HEK293 (cell line): ENCODE data around the gene AKR1B15.
A peak's percentile ranks its signal among the peaks of the same experiment; 100 is the strongest.

Source experiments
- BCL11B ChIP-seq: fragments of 450-650 bp; formaldehyde crosslinking; IDR thresholded peaks from 2 replicates; pipeline ENCODE4 v1.5.1; 2016; ENCODE audit warnings: low read depth, missing biosample characterization, missing genetic modification characterization
- ZFP41 ChIP-seq: fragments of 450-650 bp; formaldehyde crosslinking; IDR thresholded peaks from 2 replicates; pipeline ENCODE4 v1.5.1; 2016; ENCODE audit warnings: missing biosample characterization, missing genetic modification characterization, borderline replicate concordance
- ZNF155 ChIP-seq: fragments of 450-650 bp; formaldehyde crosslinking; IDR thresholded peaks from 2 replicates; pipeline ENCODE4 v1.5.1; 2016; ENCODE audit warnings: missing biosample characterization, missing genetic modification characterization
- ZNF157 ChIP-seq: fragments of 450-650 bp; formaldehyde crosslinking; IDR thresholded peaks from 2 replicates; pipeline ENCODE4 v1.5.1; 2016; ENCODE audit warnings: missing biosample characterization, missing genetic modification characterization
- ZNF175 ChIP-seq: fragments of 450-650 bp; formaldehyde crosslinking; IDR thresholded peaks from 2 replicates; pipeline ENCODE4 v1.5.1; 2016; ENCODE audit warnings: missing biosample characterization, missing genetic modification characterization
- ZNF184 ChIP-seq: fragments of 450-650 bp; IDR thresholded peaks from 2 replicates; pipeline ENCODE4 v1.5.1; 2018; ENCODE audit warnings: missing biosample characterization, mild to moderate bottlenecking, missing genetic modification characterization
- ZNF324 ChIP-seq: fragments of 450-650 bp; formaldehyde crosslinking; IDR thresholded peaks from 2 replicates; pipeline ENCODE4 v1.5.1; 2016; ENCODE audit warnings: missing biosample characterization, missing genetic modification characterization
- ZNF600 ChIP-seq: fragments of 450-650 bp; formaldehyde crosslinking; IDR thresholded peaks from 2 replicates; pipeline ENCODE4 v1.5.1; 2016; ENCODE audit warnings: missing biosample characterization, missing genetic modification characterization
- ZNF792 ChIP-seq: fragments of 450-650 bp; formaldehyde crosslinking; IDR thresholded peaks from 2 replicates; pipeline ENCODE4 v1.5.1; 2016; ENCODE audit warnings: missing biosample characterization, missing genetic modification characterization
- TF ChIP-seq, protein P1 (sequence below): fragments of 450-650 bp; formaldehyde crosslinking; IDR thresholded peaks from 2 replicates; pipeline ENCODE4 v1.5.1; 2016; ENCODE audit warnings: missing biosample characterization, missing genetic modification characterization
- TF ChIP-seq, protein P2 (sequence below): fragments of 450-650 bp; formaldehyde crosslinking; IDR thresholded peaks from 2 replicates; pipeline ENCODE4; 2016; ENCODE audit warnings: missing biosample characterization, missing genetic modification characterization

DNA sequence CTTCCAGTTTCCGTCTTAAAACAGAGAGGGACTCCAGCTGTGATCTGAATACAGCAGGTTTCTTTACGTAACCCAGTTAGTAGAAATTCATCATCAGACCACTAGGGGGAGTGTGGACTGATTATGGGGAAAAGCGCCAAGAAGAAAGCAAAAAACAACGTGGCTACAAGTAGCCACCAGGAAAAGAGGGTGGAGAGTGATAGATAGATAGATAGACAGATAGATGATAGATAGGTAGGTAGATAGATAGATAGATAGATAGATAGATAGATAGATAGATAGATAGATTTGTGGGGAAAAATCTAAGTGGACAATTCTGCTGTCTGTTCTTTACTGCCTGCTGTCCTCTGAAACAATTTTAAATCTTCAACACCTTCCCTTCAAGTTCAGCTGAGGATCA lies 34.2 kb upstream of the AKR1B15 start:
- TF ChIP-seq ZNF324 (tag by site-specific recombination) (no peak), ZNF155 (no peak), ZNF184 (tag by site-specific recombination) (no peak), BCL11B (tag by site-specific recombination) (no peak), ZNF157 (no peak), ZNF175 (tag by site-specific recombination) (no peak), ZFP41 (tag by site-specific recombination) (no peak), ZNF792 (tag by site-specific recombination) (no peak), ZNF600 (tag by site-specific recombination) (no peak)
- TF ChIP-seq, protein P1, sequence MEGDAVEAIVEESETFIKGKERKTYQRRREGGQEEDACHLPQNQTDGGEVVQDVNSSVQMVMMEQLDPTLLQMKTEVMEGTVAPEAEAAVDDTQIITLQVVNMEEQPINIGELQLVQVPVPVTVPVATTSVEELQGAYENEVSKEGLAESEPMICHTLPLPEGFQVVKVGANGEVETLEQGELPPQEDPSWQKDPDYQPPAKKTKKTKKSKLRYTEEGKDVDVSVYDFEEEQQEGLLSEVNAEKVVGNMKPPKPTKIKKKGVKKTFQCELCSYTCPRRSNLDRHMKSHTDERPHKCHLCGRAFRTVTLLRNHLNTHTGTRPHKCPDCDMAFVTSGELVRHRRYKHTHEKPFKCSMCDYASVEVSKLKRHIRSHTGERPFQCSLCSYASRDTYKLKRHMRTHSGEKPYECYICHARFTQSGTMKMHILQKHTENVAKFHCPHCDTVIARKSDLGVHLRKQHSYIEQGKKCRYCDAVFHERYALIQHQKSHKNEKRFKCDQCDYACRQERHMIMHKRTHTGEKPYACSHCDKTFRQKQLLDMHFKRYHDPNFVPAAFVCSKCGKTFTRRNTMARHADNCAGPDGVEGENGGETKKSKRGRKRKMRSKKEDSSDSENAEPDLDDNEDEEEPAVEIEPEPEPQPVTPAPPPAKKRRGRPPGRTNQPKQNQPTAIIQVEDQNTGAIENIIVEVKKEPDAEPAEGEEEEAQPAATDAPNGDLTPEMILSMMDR (tag by site-specific recombination) = peak; percentile 66; the same call in 1 of the 2 replicates
- TF ChIP-seq, protein P2, sequence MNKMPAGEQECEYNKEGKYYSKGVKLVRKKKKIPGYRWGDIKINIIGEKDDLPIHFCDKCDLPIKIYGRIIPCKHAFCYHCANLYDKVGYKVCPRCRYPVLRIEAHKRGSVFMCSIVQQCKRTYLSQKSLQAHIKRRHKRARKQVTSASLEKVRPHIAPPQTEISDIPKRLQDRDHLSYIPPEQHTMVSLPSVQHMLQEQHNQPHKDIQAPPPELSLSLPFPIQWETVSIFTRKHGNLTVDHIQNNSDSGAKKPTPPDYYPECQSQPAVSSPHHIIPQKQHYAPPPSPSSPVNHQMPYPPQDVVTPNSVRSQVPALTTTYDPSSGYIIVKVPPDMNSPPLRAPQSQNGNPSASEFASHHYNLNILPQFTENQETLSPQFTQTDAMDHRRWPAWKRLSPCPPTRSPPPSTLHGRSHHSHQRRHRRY (tag by site-specific recombination) = no peak
